Endothelial cell of umbilical vein (primary cell): Measurements from ENCODE around the gene ADAP2. TPM values are rescaled to one million over a fixed set of nuclear protein-coding genes. Genes with fewer than 3 reads are reported as not detected.

Experiments
- BruUV-seq: library from RNA; stranded (reverse); fragments of 400-500 nt; replicated peaks from 2 replicates; lab custom pipeline; 2021; lab: Mats Ljungman, UMichigan
- CTCF ChIA-PET: fragments of 300-600, 350-600 bp; sonication (Branson Sonifier 250); formaldehyde crosslinking; loops from one replicate; lab custom pipeline; 2021; ENCODE audit warnings: antibody characterized with exemption, inconsistent platforms; lab: Charles Lee
- POLR2A ChIA-PET: fragments of 300-600, 350-600 bp; sonication (Branson Sonifier 250); formaldehyde crosslinking; loops from one replicate; lab custom pipeline; 2021; ENCODE audit warnings: antibody characterized with exemption, inconsistent platforms; lab: Charles Lee
- DNase-seq: peaks from one replicate; pipeline ENCODE4 v3.0.0-alpha.2; 2011; ENCODE audit warnings: low read depth, low spot score
- FAIRE-seq: peaks from 2 replicates; lab custom pipeline; 2011; peaks lifted over from hg19 to GRCh38; lab: Jason Lieb, UNC
- H2AFZ ChIP-seq: 2 replicates; pipeline ENCODE4 v1.6.0; 2012; ENCODE audit warnings: low read depth, low read length, control low read depth, inconsistent platforms
- H3K27ac ChIP-seq: 2 replicates; pipeline ENCODE4 v1.5.1; 2011; ENCODE audit warnings: low read depth, mild to moderate bottlenecking, control low read depth, low read length, moderate library complexity; ENCODE audit not compliant: insufficient read depth
- H3K27me3 ChIP-seq, 2 experiments: 2 replicates each; pipeline versions ENCODE4 v1.6.0 to v1.6.1; 2011; ENCODE audit warnings: low read length in 2 of 2, mixed read lengths in 1 of 2; ENCODE audit not compliant: control insufficient read depth in 2 of 2, insufficient read depth in 2 of 2
- H3K36me3 ChIP-seq, 2 experiments: 2 replicates in 1 of 2; 3 replicates in 1 of 2; pipeline ENCODE4 v1.5.1; 2011; ENCODE audit warnings: low read length in 2 of 2, mild to moderate bottlenecking in 1 of 2, moderate library complexity in 1 of 2; ENCODE audit not compliant: control insufficient read depth in 2 of 2, insufficient read depth in 2 of 2; ENCODE audit errors: extremely low read depth in 1 of 2
- H3K4me1 ChIP-seq: 3 replicates; pipeline ENCODE4 v1.5.1; 2011; ENCODE audit warnings: mild to moderate bottlenecking, low read length; ENCODE audit not compliant: control insufficient read depth, insufficient read depth; ENCODE audit errors: extremely low read depth
- H3K4me2 ChIP-seq: 2 replicates; pipeline ENCODE4 v1.6.1; 2011; ENCODE audit warnings: low read length, control low read depth, mixed read lengths; ENCODE audit not compliant: insufficient read depth
- H3K4me3 ChIP-seq, 3 experiments: fragments of 200-600 bp in 1 of 3; sonication (generic), shearing (Covaris generic) in 1 of 3; replicated peaks in 1 of 3; 2 replicates each; pipeline ENCODE4 v1.5.1; 2011 to 2016; ENCODE audit warnings: control low read depth in 3 of 3, low read length in 3 of 3, mild to moderate bottlenecking in 2 of 3, inconsistent platforms in 1 of 3, low read depth in 1 of 3, moderate library complexity in 1 of 3; ENCODE audit not compliant: insufficient read depth in 1 of 3
- H3K79me2 ChIP-seq: 2 replicates; pipeline ENCODE4 v1.6.0; 2012; ENCODE audit warnings: low read length, inconsistent platforms; ENCODE audit not compliant: control insufficient read depth, insufficient read depth
- H3K9ac ChIP-seq: replicated peaks from 2 replicates; pipeline ENCODE3; 2011; ENCODE audit warnings: low read length, control low read depth; ENCODE audit not compliant: insufficient read depth; ENCODE audit errors: extremely low read depth
- H3K9me1 ChIP-seq: replicated peaks from 3 replicates; pipeline ENCODE4 v1.6.0; 2011; ENCODE audit warnings: mild to moderate bottlenecking, low read length; ENCODE audit not compliant: control insufficient read depth, insufficient read depth; ENCODE audit errors: extremely low read depth
- H3K9me3 ChIP-seq: replicated peaks from 2 replicates; pipeline ENCODE4 v1.5.1; 2012; ENCODE audit warnings: low read length, inconsistent platforms; ENCODE audit not compliant: control insufficient read depth, insufficient read depth
- H4K20me1 ChIP-seq: replicated peaks from 2 replicates; pipeline ENCODE3; 2011; ENCODE audit warnings: mild to moderate bottlenecking, low read length; ENCODE audit not compliant: control insufficient read depth, insufficient read depth; ENCODE audit errors: extremely low read depth
- CTCF ChIP-seq, 2 donors: IDR thresholded peaks; 1 replicate in 1 of 2; 2 replicates in 1 of 2; pipeline ENCODE4 v1.5.1; 2011; ENCODE audit warnings: low read length in 2 of 2, mild to moderate bottlenecking in 2 of 2, moderate library complexity in 2 of 2, control low read depth in 1 of 2, inconsistent platforms in 1 of 2, low read depth in 1 of 2; ENCODE audit not compliant: insufficient read depth in 1 of 2; ENCODE audit errors: extremely low read depth in 1 of 2
- EZH2 ChIP-seq: IDR thresholded peaks from 2 replicates; pipeline ENCODE4 v1.6.1; 2012; ENCODE audit warnings: borderline replicate concordance, low read depth, mild to moderate bottlenecking, moderate library complexity, low read length, inconsistent platforms; ENCODE audit not compliant: severe bottlenecking
- FOS ChIP-seq: IDR thresholded peaks from 2 replicates; pipeline ENCODE4 v1.6.1; 2011; ENCODE audit warnings: mild to moderate bottlenecking, low read length, moderate library complexity, borderline replicate concordance; ENCODE audit not compliant: insufficient read depth
- GATA2 ChIP-seq: IDR thresholded peaks from 2 replicates; pipeline ENCODE4 v1.7.0; 2011; ENCODE audit warnings: low read depth, mild to moderate bottlenecking, moderate library complexity, mixed read lengths, low read length; ENCODE audit not compliant: insufficient read length, insufficient read depth
- JUN ChIP-seq: IDR thresholded peaks from 2 replicates; pipeline ENCODE4 v1.6.1; 2011; ENCODE audit warnings: borderline replicate concordance, low read depth; ENCODE audit not compliant: insufficient read length, insufficient read depth
- MYC ChIP-seq: IDR thresholded peaks from one replicate; pipeline ENCODE4 v1.6.1; 2011; ENCODE audit warnings: mild to moderate bottlenecking, low read depth, low read length
- POLR2A ChIP-seq: IDR thresholded peaks from 2 replicates; pipeline ENCODE4 v1.6.1; 2012; ENCODE audit warnings: low read depth, mild to moderate bottlenecking, control low read depth, low read length
- POLR2AphosphoS5 ChIP-seq: IDR thresholded peaks from 2 replicates; pipeline ENCODE4 v1.6.1; 2012; ENCODE audit warnings: low read depth, mild to moderate bottlenecking, control low read depth, low read length, moderate library complexity; ENCODE audit not compliant: insufficient read depth
- dilution Hi-C: fragments of 300-500 bp; cut with MboI; formaldehyde crosslinking; loops from one replicate; pipeline ENCODE4 v1.15.0; 2019; ENCODE audit warnings: low sequenced_read_pairs; ENCODE audit not compliant: extremely low pct_ligation_motif_present
- intact Hi-C: fragments of 100-400 bp; cut with micrococcal nuclease; formaldehyde crosslinking; loops from one replicate; pipeline ENCODE4 v1.10.0; 2022
- polyA plus RNA-seq, 4 experiments: library from polyadenylated mRNA; depleted of rRNA in 3 of 4; stranded (reverse) in 3 of 4; unstranded in 1 of 4; fragments of >200 nt; gene quantifications; 2 replicates each; pipeline versions ENCODE4 v1.2.1 to v1.2.3, GENCODE V29; 2011 to 2012; ENCODE audit warnings: missing spikeins in 1 of 4
- total RNA-seq: library from RNA; stranded (reverse); gene quantifications from 2 replicates; pipeline ENCODE4 v1.2.3, GENCODE V29; 2021
- TF ChIP-seq, protein P1 (sequence below): IDR thresholded peaks from 2 replicates; pipeline ENCODE4 v1.6.1; 2011; ENCODE audit not compliant: insufficient read depth, insufficient read length

The ADAP2 gene
- total and polyA plus RNA-seq, 2 donors (not counting 3 experiments of a cell fraction or from before 2014, with no cell fraction given), result 0.28 to 1.0 TPM

DNA sequence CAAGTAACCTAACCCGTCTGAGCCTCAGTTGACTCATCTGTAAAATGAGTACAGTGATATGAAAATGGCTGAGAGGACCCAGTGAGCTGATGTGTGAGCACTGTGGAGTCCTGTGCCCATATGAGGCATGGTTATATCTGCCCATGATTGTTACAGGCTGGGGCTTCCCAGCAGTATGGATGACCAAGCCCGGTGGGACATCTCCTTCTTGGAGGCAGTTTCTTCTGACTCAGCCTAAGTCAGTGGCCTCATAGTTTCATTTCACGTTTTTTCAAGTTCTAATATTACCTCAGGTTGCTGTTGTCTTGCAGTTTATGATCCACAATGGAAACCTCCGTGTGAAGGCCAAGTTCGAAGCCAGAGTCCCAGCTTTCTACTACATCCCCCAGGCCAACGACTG is 4.8 kb downstream of the ADAP2 start:
- dilution Hi-C loops (no loop called here), intact Hi-C loops (no loop called here)
- FAIRE-seq (no peak), DNase-seq (no peak)
- no peak overlapping the region for H2AFZ ChIP-seq
- H3K4me2 ChIP-seq, result no peak overlapping the region
- no peak overlapping the region for H3K4me3 ChIP-seq
- ChIA-PET POLR2A (no interaction called here), CTCF (no interaction called here)
- peaks cover 9% of the 10 kb centered on the region for H3K4me1 ChIP-seq
- H3K9me3 ChIP-seq, result no peaks in the 10 kb centered on the region
- no peaks in the 10 kb centered on the region for H3K36me3 ChIP-seq
- no peak overlapping the region for H3K9ac ChIP-seq
- no peaks in the 10 kb centered on the region for H3K79me2 ChIP-seq
- BruUV-seq, result no TSS peak
- H3K9me1 ChIP-seq, result no peaks in the 10 kb centered on the region
- H3K27me3 ChIP-seq, result peaks cover 15 to 18% of the 10 kb centered on the region in 2 experiments
- TF ChIP-seq JUN, result no peak
- TF ChIP-seq, protein P1, sequence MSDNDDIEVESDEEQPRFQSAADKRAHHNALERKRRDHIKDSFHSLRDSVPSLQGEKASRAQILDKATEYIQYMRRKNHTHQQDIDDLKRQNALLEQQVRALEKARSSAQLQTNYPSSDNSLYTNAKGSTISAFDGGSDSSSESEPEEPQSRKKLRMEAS, result no peak
- no peak for TF ChIP-seq FOS
- TF ChIP-seq MYC, result no peak
- TF ChIP-seq POLR2AphosphoS5, result no peak
- no peak for TF ChIP-seq CTCF (IDR thresholded peaks at IDR 0.05; ENCODE audit: extremely low read depth in 1 of 2, insufficient read depth in 1 of 2, low read depth in 1 of 2, low read length in 2 of 2)
- TF ChIP-seq GATA2, result no peak
- no peak for TF ChIP-seq POLR2A
- no peak for TF ChIP-seq EZH2
- H4K20me1 ChIP-seq, result no peaks in the 10 kb centered on the region
- H3K27ac ChIP-seq, result no peak overlapping the region
